Stimulated activated CD4-positive, alpha-beta T cell treated with anti-CD3 and anti-CD28 coated beads, Interleukin-2, amount 100 ng/mL, for 48 hours (primary cell): ENCODE data around the gene ATXN8OS.
"Not testable (repeated sequence)": the region's sequence is repeated elsewhere in the genome, so short reads cannot be mapped to it uniquely, and the experiment has no call there.

Experiments used
- DNase-seq, 2 donors: peaks; one replicate each; pipeline ENCODE4 v3.0.0-alpha.2; 2020

Gene ATXN8OS

DNA sequence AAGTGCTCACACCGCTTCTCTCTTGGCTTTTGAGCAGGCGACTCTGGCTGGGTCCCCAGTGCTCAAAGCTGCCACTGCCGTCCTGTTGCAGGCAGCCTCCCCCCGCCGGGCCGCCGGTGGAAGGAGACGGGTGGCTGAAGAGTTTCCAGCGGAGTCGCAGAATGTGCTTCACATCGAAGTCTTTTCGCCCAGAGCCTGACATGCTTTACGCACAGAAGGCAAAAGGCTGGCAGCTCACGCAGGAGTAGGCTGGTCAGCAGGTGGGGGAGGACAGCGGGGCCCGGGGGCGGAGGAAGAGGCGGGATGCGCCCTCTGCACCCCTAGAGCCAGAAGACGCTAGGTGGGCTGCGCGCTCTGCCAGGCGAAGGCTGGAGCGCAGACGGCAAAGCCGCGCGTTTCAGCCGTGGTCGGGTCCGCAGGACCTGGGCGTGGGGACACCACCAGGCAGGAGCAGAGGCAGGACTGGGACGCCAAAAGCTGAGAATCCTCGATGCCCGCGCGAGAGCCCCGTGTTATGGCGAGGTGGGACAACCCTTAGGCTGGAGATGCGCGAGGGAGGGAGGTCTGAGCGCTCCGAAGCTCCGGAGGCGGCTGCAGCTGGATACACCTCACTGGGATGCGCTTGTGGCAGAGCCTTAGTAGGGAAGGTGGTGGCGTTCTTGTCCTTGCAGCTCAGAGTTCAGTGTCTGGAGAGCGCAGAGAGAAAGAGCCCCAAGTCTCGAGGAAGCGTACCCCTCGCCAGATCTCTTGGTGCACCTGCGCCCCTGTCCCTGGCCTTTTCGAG, at the start of gene ATXN8OS:
Gene ATXN8OS (plus strand): TSS at position 329 of the 784 bp plus-strand sequence.
- no peak for DNase-seq

DNA sequence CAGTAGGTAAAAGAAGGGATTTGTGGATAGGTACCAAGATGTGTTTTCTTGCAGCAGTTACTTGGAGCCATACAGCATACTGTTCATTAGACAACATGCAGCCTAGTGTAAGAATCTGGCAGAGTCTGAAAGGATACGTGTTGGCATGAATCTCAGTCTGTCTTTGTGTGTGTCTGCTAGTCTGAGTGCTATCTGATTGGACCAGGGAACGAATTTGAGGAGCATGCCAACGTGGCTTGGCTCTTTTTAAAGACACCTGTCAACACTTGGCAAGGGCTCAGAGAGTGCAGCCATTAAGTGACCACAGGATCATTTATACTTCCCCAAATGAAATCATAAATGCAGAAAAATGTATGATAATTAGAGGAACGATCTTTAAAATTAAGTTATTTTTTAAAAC, 27.6 kb upstream of the ATXN8OS start:
- no peak for DNase-seq

DNA sequence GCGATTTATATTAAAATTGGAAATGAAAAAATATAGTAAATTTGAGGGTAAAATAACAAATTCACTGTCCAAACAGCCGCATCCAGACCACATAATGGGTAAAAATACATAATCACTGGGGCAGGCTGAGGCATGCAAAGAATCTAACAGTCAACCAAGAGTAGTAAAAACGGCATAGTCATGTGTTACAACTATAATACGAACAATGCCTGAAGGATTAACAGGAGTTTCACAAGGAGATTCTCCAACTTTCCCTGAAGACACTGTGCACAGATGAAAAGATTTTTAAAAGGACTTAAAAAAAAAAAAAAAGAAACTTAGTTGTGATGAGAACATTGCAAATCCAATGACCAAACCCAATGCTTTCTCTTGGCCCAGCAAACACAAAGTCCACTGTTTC, 20.4 kb upstream of the ATXN8OS start:
- DNase-seq = no peak

DNA sequence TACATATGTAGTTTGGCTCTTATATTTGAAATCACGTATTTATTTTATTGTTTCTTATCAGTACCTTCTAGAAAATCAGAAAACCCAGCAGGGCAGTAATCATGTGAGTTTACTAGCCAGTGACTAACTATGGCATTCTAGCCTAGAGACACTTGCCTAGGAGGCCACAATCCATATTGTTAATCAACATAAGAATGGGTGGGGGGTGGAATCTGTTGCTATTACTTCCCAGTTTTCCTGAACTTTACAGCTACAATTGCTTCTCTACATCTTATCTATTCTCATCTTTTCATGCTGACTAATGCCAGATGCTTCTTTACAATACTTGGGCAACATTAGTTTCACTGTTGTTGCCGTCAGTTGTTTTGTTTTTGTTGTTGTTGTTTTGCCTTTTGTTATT, 18.7 kb upstream of the ATXN8OS start:
- no peak for DNase-seq

DNA sequence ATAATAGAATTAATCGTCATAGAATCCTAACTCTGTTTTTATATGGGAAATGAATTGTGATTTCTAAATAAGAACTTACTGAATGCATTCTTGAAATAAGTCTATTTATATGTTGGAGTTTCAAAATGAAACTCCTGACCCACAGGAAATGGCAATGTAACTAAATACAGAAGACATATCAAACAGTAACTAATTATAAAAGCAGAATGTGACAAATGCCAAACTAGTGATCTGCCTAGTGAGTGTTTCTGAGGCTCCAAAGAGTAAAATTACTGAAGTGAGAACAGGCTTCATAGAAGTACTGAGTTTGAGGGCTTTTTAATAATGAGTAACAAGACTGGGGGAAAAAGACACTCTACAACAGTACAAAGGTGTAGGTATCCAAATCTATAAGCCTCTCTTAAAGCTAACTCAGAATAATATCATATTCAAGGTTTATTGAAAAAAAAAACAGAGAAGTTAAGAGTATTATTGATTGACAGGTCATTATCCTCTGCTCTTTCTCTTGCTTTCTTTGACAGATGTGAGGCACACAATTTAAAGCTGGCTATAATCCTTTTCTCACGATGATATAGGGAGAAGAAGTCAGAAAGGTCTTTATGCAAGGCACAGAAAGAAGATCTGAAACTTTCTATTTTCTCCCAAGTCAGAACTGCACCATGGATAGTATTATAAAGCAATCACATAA, 17.4 kb upstream of the ATXN8OS start:
- no peak for DNase-seq

DNA sequence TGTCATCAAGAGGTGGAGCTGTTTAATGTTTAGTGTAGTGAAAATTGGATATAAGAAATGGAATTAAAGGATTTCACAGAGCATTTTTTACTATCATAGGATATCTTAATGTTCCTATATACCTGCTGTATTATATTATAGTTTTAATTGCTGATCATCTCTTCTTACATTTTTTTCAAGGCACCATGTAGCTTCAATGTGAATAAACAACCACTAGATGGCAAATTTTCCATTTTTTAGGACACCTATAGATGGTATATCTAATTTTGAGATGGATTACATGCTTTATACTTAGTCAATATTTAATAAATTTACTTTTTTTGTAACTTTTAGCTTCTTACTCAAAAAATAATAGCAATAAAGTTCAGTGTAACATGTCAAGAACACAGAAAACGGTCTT, 9.0 kb upstream of the ATXN8OS start:
- DNase-seq = no peak

DNA sequence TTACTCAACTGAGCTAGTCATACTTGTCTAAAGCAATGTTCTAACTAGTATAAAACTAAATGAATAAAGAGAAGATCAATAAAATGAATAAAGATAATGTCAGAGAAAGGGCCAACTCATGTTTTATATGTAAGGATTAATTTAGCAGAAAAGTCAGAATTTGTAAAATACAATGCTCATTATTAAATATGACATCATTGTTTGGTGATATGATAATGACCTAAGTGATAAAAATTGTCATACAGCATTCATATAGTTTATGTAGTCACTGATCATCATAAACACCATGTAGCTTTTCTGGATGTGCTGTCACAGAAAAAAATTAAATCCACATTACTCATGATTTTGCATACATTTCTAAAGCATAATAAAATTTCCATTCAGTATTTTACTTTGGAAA, 3.1 kb upstream of the ATXN8OS start:
- no peak for DNase-seq

DNA sequence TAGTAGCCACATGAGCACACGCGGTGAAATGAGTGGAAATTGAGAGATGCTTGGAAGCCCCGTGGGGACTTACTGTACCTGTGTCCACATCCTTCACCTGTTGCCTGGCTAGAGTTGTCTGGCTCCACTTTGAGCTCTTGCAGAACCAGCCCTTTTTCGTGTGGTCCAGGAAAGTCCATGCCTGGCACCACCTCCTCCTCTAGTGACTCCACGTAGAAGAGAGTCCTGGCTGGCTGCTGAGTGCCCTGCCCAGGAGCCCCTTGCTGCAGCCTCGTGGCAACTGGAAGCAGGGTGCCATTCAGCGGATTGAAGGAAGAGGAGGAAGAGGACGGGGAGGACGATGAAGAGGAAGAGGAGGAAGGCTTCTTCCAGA, 515 bp upstream of the ATXN8OS start:
- no peak for DNase-seq

DNA sequence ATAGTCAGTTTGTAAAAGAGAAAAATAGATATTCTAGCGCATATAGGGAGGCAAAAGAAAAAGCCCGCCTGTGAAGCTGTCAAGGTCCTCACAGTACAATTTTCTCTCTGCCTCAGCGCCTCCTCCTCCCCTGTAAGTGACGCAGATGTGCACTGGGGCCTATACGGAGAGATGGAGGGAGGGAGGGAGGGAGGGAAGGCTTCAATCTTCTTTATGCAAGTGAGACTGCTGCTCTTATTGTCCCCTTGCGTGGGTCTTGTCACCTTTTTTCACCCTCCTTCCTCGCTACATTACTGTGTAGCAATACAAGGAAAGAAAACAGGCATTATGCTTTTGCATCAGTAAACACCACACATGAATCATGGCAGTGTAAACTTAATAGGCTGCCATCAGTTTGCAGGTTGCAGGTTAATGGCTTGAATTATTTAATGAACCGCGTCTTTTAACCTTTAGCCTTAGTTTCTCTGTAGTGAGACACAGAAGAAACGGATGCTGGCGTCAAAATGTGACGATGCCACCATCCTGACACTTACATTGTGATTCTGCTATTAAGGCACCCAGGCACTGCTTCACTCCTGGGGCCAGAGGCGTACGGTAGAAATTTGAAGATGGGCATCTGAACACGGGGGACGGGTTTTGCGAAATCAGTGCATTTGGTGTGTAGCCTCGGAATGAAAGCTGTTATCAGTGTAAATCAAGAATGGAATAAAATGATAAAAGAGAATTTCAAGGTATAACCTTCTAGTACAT, 905 bp downstream of the ATXN8OS start, which contains the start of gene KLHL1:
Gene KLHL1 (minus strand): TSS at position 97 of the 750 bp plus-strand sequence. CDS start 753 bp downstream, outside the sequence.
- DNase-seq = no peak

DNA sequence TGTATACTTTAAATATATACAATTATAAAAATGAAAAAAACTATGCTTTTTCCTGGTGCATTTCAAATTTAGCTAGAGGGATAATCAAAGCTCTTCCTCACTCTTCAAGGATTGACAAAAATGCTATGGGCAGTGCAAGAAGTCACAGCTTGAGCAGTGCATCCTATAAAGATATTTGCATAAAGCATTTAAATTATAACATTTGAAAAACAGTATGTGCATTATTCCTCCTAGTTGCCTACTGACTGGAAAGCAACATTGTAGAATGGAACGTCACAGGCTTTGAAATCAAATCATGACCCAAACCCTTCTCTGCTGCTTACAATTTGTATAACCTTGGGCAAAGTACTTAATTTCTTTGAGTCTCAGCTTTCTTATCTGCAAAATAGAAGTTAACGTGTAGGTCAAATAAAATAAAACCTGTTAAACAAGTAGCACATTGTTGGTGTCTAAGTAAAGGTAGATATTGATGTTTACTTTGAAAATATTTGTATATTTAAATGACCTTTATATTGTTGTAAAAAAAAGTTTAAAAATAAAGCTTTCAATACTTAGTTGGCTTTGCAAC, 9.8 kb downstream of the ATXN8OS start:
- no peak for DNase-seq

DNA sequence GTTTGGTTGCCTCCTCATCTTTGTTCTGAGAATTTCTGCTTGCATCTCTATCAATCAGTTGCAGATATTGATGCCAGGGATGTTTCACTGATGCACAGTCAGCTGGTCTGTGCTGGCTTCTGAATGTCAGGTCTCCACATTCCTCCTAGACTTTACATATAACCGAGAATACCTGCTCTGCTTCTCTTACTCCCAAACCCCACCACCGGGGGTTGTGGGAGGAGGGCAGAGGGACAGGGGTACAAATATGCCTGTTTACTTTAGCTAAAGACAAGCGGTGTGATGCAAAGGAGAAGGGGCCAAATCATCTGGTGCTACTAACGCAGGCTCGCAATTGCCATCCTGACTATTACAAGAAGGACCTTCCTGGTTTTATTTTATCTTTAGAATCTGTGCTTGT, 18.1 kb downstream of the ATXN8OS start:
- DNase-seq = no peak

DNA sequence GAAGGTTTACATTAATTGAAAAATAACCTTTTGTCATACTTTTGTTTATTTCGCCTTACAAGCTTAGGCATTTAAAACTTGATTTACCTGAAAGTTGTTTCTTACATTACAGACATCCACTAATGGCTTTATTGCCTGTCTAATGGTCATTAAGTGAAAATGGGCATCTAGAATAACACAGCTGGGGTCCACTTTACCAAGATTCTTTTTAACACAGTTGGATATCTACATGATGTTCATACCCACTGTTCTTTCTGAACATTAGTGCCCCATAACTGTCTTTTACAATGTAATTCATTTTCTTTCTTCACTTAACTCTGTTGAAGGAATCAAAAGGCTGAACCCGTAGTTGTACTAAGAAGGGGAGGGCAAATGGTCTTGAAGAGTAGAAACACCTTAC, 20.5 kb downstream of the ATXN8OS start:
- no peak for DNase-seq

DNA sequence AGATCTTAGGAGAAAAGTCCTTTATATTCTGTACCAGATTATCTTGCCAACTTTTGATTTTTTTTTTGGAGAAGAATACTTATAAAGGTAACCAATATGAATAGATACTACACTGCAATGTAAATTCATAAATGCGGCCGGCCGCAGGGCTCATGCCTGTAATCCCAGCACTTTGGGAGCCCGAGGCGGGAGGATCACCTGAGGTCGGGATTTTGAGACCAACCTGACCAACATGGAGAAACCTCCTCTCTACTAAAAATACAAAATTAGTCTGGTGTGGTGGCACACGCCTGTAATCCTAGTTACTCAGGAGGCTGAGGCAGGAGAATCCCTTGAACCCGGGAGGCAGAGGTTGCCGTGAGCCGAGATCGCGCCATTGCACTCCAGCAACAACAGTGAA, 35.0 kb downstream of the ATXN8OS start:
- not testable (repeated sequence) for DNase-seq

DNA sequence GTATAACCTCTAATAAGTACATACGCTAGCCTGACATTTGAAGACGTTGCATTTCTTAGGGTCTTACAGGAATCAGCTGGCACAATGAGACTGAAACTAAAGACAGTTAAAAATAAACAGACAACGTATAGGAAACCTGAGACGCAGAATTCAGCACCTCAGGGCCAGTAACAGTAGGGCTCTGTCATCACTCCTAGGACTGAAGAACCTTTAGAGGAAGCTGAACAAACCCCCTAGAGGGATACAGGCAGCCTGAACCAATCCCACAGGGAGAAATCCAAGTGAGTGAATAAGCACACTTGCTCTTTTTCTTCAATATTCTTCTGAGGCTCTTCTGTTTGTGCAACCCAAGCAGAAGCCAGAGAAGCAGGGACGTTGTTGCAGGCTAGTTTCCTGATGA, 54.5 kb downstream of the ATXN8OS start:
- DNase-seq = no peak

DNA sequence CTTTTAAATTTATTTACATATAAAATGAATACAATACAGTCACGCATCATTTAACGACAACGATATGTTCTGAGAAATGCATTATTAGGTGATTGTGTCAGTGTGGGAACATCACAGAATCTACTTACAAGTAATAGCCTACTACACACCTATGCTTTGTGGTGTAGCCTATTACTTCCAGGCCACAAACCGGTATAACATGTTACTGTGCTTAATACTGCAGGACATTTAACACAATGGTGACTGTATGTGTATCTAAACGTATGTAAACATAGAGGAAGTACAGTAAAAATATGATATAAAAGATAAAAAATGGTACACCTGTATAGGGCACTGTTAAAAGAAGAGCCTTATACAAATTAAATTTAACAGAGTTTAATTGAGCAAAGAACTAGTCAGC, 63.1 kb downstream of the ATXN8OS start:
- no peak for DNase-seq

DNA sequence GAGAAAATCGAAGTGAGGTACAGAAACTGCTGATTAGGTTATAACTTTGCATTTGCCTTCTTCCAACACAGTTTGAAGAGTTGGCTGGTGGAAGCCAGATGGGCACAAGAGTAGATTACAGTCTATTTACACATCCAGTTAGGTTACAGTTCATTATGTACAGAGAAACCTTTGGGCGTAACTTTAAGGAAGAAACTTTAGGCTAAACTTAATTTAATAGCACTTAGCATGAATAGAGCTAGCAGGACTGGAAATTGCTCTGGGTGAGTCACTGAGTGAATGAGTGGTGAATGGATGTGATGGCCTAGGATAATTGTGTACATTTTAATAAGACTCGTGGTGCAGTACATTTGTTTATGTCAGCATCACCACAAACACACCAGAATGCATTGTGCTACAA, 63.5 kb downstream of the ATXN8OS start:
- no peak for DNase-seq

DNA sequence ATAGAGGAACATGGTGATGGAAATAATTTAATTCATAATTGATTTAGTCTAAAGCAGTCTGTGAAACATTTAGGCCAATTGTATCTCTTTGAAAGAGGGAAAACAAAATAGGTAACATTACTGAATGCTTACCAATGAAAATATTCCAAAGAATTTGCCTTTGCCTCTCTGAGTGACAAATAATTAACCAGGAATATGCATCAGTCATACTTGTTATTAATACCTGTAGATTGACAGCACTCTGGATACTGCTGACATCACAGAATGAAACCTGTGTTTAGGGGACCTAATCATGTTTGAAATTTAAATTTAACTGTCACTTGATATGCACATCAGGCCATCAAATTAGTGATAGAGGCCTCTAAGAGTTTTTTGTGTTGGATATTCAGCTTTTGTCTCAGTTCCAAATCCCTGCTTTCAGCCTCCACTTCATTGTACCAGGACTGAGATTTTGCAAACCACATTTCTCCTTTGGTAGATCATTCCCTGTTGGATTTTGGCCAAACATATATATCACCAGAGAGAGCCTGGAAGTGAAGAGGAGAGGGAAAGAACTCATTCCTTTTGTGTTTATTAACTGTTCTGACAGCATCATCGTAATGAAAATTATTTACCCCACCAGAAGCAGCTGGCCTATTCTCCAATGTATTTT, 65.4 kb downstream of the ATXN8OS start:
- DNase-seq = no peak

DNA sequence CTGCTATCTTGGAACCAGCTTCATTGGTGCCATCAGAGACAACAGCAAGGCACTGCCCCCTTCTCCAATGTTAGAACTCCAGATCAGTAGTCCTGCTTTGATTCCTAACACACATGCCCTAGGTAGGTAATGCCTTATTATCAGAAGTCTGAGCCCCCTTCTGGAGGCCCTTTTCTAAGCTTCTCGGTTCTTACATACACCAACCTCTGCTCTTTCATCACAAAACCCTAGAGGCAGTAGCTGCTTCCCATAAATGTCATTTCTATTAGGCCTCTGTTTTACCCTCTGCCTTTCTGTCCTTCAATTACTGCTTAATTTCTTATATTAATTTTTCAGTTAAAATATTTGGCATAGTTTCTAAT, 66.0 kb downstream of the ATXN8OS start:
- no peak for DNase-seq

DNA sequence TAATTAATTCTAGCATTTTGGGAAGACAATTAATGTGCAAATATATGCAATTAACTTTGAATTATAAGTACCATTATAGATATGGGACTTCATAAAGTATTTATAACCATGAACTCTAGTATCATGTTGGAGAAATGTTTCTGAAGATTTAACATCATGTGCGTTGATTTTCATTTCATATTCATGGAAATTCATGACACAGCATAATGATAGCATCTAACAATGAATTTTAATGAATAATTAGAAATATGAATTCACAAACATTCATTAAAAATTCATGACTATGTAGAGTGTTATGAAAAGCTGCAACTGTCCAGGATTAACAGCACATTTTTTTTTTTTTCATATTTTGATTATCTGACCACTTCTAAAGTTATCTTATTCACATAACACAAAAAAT, 70.7 kb downstream of the ATXN8OS start:
- no peak for DNase-seq
